ENCODE results near the gene MDC1. TPM values are rescaled to one million over a fixed set of nuclear protein-coding genes. Genes with fewer than 3 reads are reported as not detected.
"Not testable (repeated sequence)": the region's sequence is repeated elsewhere in the genome, so short reads cannot be mapped to it uniquely, and the experiment has no call there.

MDC1 gene
- total RNA-seq, 2 donors from 2014 or later: 11.4 to 18.1 TPM

DNA sequence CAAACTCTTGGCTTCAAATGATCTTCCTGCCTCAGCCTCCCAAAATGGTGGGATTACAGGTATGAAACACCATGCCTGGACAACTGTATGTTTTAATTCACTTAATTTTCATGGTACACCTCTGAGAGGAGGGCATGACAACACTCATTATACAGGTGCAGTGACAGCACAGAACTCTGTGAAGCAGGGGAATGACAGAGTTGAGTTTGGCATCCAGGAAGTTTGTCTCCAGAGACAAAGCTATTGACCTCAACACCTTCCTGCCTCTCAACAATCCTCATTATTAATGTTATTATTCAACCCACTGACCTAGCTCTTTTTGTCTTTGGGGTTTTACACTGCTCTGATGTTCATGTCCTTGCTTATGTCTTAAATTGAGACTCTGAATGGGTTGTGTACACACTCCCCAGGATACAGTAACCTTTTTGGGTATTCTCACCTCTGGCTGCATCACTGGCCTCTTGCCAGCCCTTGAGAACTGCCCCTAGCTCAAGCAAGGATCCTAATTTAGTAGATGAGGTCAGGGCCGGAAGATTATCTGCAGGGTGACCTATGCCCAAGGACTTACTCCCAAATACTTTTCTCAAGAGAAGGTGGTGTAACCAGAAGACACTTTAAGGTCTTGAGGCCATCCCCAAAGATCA is 40.3 kb upstream of the MDC1 start:
- 65 to 80% methylated on average over 1 of the region's 1 CpG for WGBS, 2 donors
- H3K9me3 ChIP-seq: no peaks in the 10 kb centered on the region
- no peak for ATAC-seq
- intact Hi-C loops (cut with DNase I): no loop called here
- no peak overlapping the region for H3K4me3 ChIP-seq
- H3K4me1 ChIP-seq: peaks cover 10% of the 10 kb centered on the region
- H3K27ac ChIP-seq: peak overlapping the region in 2 of 4 donors; percentile 8 to 12
- H3K27me3 ChIP-seq: no peaks in the 10 kb centered on the region
- DNase-seq: no peak
- no peaks in the 10 kb centered on the region for H3K36me3 ChIP-seq (replicated peaks in 1 of 2; ENCODE audit: insufficient read depth in 1 of 2, low read depth in 2 of 2)
- no peak for TF ChIP-seq POLR2A (IDR thresholded peaks at IDR 0.05)
- TF ChIP-seq, protein P1, sequence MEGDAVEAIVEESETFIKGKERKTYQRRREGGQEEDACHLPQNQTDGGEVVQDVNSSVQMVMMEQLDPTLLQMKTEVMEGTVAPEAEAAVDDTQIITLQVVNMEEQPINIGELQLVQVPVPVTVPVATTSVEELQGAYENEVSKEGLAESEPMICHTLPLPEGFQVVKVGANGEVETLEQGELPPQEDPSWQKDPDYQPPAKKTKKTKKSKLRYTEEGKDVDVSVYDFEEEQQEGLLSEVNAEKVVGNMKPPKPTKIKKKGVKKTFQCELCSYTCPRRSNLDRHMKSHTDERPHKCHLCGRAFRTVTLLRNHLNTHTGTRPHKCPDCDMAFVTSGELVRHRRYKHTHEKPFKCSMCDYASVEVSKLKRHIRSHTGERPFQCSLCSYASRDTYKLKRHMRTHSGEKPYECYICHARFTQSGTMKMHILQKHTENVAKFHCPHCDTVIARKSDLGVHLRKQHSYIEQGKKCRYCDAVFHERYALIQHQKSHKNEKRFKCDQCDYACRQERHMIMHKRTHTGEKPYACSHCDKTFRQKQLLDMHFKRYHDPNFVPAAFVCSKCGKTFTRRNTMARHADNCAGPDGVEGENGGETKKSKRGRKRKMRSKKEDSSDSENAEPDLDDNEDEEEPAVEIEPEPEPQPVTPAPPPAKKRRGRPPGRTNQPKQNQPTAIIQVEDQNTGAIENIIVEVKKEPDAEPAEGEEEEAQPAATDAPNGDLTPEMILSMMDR (IDR thresholded peaks at IDR 0.05): no peak

DNA sequence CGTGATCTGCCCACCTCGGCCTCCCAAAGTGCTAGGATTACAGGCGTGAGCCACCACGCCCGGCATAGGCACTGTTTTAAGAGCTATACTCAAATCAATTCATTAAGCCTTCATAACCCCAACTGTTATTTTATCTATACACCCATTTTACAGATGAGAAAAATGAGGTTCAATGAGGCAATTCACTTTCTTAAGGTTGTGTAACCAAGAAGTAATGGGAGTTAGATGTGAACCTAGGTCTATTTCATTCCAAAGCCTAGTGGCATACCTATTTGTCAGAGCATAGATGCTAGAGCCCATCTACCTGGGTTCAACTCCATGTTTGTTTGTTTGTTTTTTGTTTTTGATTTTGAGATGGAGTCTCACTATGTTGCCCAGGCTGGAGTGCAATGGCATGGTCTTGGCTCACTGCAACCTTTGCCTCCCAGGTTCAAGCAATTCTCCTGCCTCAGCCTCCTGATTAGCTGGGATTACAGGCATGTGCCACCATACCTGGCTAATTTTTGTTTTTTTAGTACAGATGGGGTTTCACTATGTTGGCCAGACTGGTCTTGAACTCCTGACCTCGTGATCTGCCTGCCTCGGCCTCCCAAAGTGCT is 39.4 kb upstream of the MDC1 start:
- H3K27ac ChIP-seq: peak overlapping the region in 1 of 4 donors; percentile 8
- ATAC-seq; H3K9me3 ChIP-seq; H3K27me3 ChIP-seq; intact Hi-C loops (cut with DNase I); H3K36me3 ChIP-seq (replicated peaks in 1 of 2; ENCODE audit: insufficient read depth in 1 of 2, low read depth in 2 of 2); DNase-seq; H3K4me3 ChIP-seq: not testable (repeated sequence)
- WGBS, 2 donors: 85% methylated on average over 7 of the region's 7 CpGs
- H3K4me1 ChIP-seq: peaks cover 19% of the 10 kb centered on the region

DNA sequence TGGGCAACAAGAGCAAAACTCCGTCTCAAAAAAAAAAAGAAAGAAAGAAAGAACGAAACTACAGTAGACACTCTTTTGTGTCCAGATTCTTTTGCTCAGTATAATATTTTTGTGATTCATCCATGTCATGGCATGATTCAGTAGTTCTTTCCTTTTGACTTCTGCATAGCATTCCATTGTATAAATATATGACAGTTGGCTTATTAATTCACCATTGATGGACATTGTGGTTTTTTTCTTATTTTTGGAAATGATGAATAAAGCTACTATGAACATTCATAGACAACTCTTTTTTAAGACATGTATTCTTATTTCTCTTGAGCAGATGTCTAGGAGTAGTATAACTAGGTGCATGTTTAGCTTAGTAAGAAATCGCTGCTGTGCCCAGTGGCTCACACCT is 37.5 kb upstream of the MDC1 start:
- intact Hi-C loops (cut with DNase I): no loop called here

DNA sequence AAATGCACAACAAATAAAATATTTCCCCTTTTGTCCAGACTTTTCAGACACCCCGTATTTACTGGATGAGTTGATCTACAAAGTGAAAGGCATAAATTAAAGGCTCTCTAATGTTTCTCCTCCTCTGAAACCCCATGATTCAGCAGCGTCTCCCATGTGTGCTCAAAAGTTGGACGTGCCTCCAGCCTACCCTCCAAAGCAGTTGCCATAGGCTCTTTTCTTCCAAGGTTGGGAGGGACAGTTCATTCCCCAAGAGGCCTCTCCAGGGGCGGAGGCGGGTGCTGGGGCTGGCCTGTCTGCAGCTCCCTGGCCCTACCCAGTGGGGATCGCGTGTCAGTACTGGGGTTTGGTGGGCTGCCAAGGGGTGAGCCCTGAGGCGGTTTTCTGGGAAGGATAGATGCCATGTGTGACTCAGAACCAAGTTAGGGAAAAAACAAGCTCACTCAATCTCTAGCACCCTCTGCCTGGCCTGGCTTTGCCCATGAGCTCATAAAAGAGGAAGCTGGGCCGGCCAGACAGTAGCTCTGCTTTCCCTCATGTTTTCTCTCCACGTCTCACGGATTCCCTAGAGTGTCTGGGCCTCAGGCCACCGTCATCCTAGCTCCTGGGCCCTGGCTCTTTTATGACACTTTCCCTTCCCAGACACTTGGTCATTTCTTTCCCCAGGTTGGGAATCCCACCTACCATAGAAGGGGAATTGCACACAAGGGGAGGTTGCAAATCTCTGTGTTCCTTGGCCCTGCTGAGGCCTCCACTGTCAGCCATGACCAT is 35.3 kb upstream of the MDC1 start:
- DNase-seq (peak; percentile 57 to 86 (median 66)), ATAC-seq (peak; percentile 50)
- Histone ChIP-seq H3K4me1 (peaks cover 60% of the 10 kb centered on the region), H3K36me3 (replicated peaks in 1 of 2; ENCODE audit: insufficient read depth in 1 of 2, low read depth in 2 of 2) (no peaks in the 10 kb centered on the region), H3K27me3 (no peaks in the 10 kb centered on the region), H3K27ac (peak overlapping the region; percentile 33 to 97 (median 88)), H3K4me3 (no peak overlapping the region), H3K9me3 (no peaks in the 10 kb centered on the region)
- 57 to 65% methylated on average over 10 to 12 of the region's 12 CpGs for WGBS, 2 donors
- intact Hi-C loops (cut with DNase I): no loop called here
- peak in 2 of 3 donors; percentile 18 to 45 for TF ChIP-seq POLR2A (IDR thresholded peaks at IDR 0.05)
- TF ChIP-seq, protein P1 (IDR thresholded peaks at IDR 0.05): no peak

More for the DNA sequence above, 37.5 kb upstream of the MDC1 start:
- H3K27ac ChIP-seq: no peak overlapping the region
- no peaks in the 10 kb centered on the region for H3K9me3 ChIP-seq
- no peak overlapping the region for H3K4me3 ChIP-seq
- TF ChIP-seq, protein P1 (IDR thresholded peaks at IDR 0.05): no peak
- TF ChIP-seq POLR2A (IDR thresholded peaks at IDR 0.05): no peak
- WGBS, 2 donors: 90 to 94% methylated on average over 3 of the region's 3 CpGs
- H3K36me3 ChIP-seq (replicated peaks in 1 of 2; ENCODE audit: insufficient read depth in 1 of 2, low read depth in 2 of 2): no peaks in the 10 kb centered on the region
- no peaks in the 10 kb centered on the region for H3K27me3 ChIP-seq
- ATAC-seq (no peak), DNase-seq (no peak)
- peaks cover 37% of the 10 kb centered on the region for H3K4me1 ChIP-seq

DNA sequence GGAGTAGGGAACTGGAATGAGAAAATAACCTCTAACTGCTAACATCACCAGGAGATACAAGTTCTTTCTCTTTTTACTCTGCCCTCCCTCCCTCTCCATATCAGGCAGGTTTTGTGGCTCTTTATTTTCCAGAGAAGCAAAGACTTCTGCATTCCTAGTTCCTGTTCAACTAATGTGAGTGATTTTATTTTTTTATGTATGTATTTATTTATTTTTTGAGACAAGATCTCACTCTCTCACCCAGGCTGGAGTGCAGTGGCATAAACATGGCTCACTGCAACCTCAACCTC is 33.2 kb upstream of the MDC1 start:
- Histone ChIP-seq H3K4me1 (peaks cover 70% of the 10 kb centered on the region), H3K9me3 (no peaks in the 10 kb centered on the region), H3K36me3 (replicated peaks in 1 of 2; ENCODE audit: insufficient read depth in 1 of 2, low read depth in 2 of 2) (no peaks in the 10 kb centered on the region), H3K27ac (peak overlapping the region; percentile 82 to 97 (median 94)), H3K4me3 (no peak overlapping the region), H3K27me3 (no peaks in the 10 kb centered on the region)
- DNase-seq (no peak), ATAC-seq (peak; percentile 26)
- intact Hi-C loops (cut with DNase I): no loop called here
- no peak for TF ChIP-seq POLR2A (IDR thresholded peaks at IDR 0.05)
- TF ChIP-seq, protein P1 (IDR thresholded peaks at IDR 0.05): no peak

Measured in body of pancreas (tissue), 4 donors.